SU-DHL-6 (cell line): ENCODE results near the gene EPC2.

Experiments
- CTCF ChIP-seq: fragments of 200-600 bp; sonication (generic); IDR thresholded peaks from one replicate; pipeline ENCODE4 v1.5.1; 2017; ENCODE audit warnings: antibody characterized with exemption, mild to moderate bottlenecking, low read length, moderate library complexity; ENCODE audit not compliant: insufficient read depth, poor library complexity, severe bottlenecking
- EZH2phosphoT487 ChIP-seq: fragments of 200-600 bp; sonication (generic), shearing (Covaris generic); conservative IDR thresholded peaks from 2 replicates; pipeline ENCODE4 v1.6.1; 2018; ENCODE audit warnings: mild to moderate bottlenecking, antibody characterized with exemption, low read length, moderate library complexity, mixed read lengths

GRCh38 chr2:148667113-148667836, 22.7 kb downstream of the EPC2 start:
- TF ChIP-seq EZH2phosphoT487 (no peak), CTCF (no peak)
